B cell (primary cell): ENCODE measurements around the gene TIGD7. TPM values are rescaled to one million over a fixed set of nuclear protein-coding genes. Genes with fewer than 3 reads are reported as not detected.

Experiments
- ATAC-seq: fragments of 200-7000 bp; cut with Tn5 transposase; one replicate; pipeline ENCODE4 v1.10.0; 2021; ENCODE audit warnings: low read depth, mild to moderate bottlenecking, moderate number of reproducible peaks, moderate library complexity
- CTCF ChIA-PET: fragments of 350-600 bp; sonication (Branson Sonifier 250); formaldehyde crosslinking; loops from one replicate; lab custom pipeline; 2021; ENCODE audit warnings: antibody characterized with exemption, inconsistent platforms; lab: Charles Lee
- POLR2A ChIA-PET: fragments of 350-600 bp; sonication (Branson Sonifier 250); formaldehyde crosslinking; loops from one replicate; lab custom pipeline; 2021; ENCODE audit warnings: antibody characterized with exemption; lab: Charles Lee
- DNase-seq: peaks from one replicate; pipeline ENCODE4 v3.0.0; 2013
- H2AFZ ChIP-seq: 2 replicates; pipeline ENCODE4 v1.6.1; 2012; ENCODE audit warnings: mild to moderate bottlenecking, low read depth, low read length; ENCODE audit not compliant: insufficient read depth, poor library complexity, severe bottlenecking
- H3K27ac ChIP-seq, 2 donors: 1 replicate in 1 of 2; 2 replicates in 1 of 2; pipeline ENCODE4 v1.5.1; 2012 to 2013; ENCODE audit warnings: low read length in 2 of 2, mild to moderate bottlenecking in 2 of 2, moderate library complexity in 1 of 2
- H3K27me3 ChIP-seq, 4 experiments: fragments of 200-600 bp in 1 of 4; sonication (generic) in 1 of 4; replicated peaks in 1 of 4; 1 replicate in 2 of 4; 2 replicates in 2 of 4; pipeline versions ENCODE4 v1.6.1 to v1.7.0; 2013 to 2016; ENCODE audit warnings: low read length in 3 of 4, mild to moderate bottlenecking in 2 of 4, mixed read lengths in 1 of 4, moderate library complexity in 1 of 4; ENCODE audit not compliant: insufficient read depth in 4 of 4, control insufficient read depth in 3 of 4; ENCODE audit errors: control extremely low read depth in 1 of 4
- H3K36me3 ChIP-seq, 2 experiments: replicated peaks in 1 of 2; 1 replicate in 1 of 2; 2 replicates in 1 of 2; pipeline versions ENCODE4 v1.6.1 to v1.7.1; 2013; ENCODE audit warnings: low read length in 1 of 2; ENCODE audit not compliant: insufficient read depth in 2 of 2, control insufficient read depth in 1 of 2; ENCODE audit errors: control extremely low read depth in 1 of 2, extremely low read depth in 1 of 2
- H3K4me1 ChIP-seq, 2 donors: fragments of 200-600 bp in 1 of 2; sonication (generic) in 1 of 2; 1 replicate in 1 of 2; 2 replicates in 1 of 2; pipeline versions ENCODE4 v1.5.1 to v1.6.1; 2013 to 2017; ENCODE audit warnings: low read length in 2 of 2; ENCODE audit not compliant: control insufficient read depth in 2 of 2, insufficient read depth in 2 of 2
- H3K4me2 ChIP-seq: replicated peaks from 2 replicates; pipeline ENCODE3; 2012; ENCODE audit warnings: mild to moderate bottlenecking, low read depth, low read length; ENCODE audit not compliant: poor library complexity, severe bottlenecking
- H3K4me3 ChIP-seq, 5 experiments: fragments of 200-600 bp in 1 of 5; sonication (generic) in 1 of 5; 1 replicate in 3 of 5; 2 replicates in 2 of 5; pipeline versions ENCODE4 v1.5.1 to v1.7.0; 2011 to 2016; ENCODE audit warnings: low read length in 4 of 5, mild to moderate bottlenecking in 4 of 5, low read depth in 2 of 5, control low read depth in 1 of 5, moderate library complexity in 1 of 5; ENCODE audit not compliant: insufficient read depth in 1 of 5; ENCODE audit errors: control extremely low read depth in 1 of 5, extremely low read depth in 1 of 5
- H3K79me2 ChIP-seq: fragments of 200-600 bp; sonication (generic); one replicate; pipeline ENCODE4 v1.6.0; 2016; ENCODE audit warnings: low read length; ENCODE audit not compliant: control insufficient read depth, insufficient read depth
- H3K9ac ChIP-seq: fragments of 200-600 bp; sonication (generic); 2 replicates; pipeline ENCODE4 v1.6.1; 2017; ENCODE audit warnings: mild to moderate bottlenecking, low read length, moderate library complexity
- H3K9me3 ChIP-seq, 3 donors: one replicate each; pipeline versions ENCODE4 v1.6.1 to v1.7.1; 2013; ENCODE audit warnings: low read length in 2 of 3; ENCODE audit not compliant: control insufficient read depth in 2 of 3, insufficient read depth in 1 of 3; ENCODE audit errors: control extremely low read depth in 1 of 3
- H4K20me1 ChIP-seq: 2 replicates; pipeline ENCODE4 v1.6.0; 2012; ENCODE audit warnings: mild to moderate bottlenecking, low read length; ENCODE audit not compliant: insufficient read depth, control insufficient read depth, poor library complexity, severe bottlenecking
- H3K27ac Mint-ChIP-seq: one replicate; pipeline ENCODE4 v1.8.0; 2021; ENCODE audit warnings: mixed read lengths
- H3K27me3 Mint-ChIP-seq: one replicate; pipeline ENCODE4 v1.8.0; 2021; ENCODE audit warnings: mixed read lengths
- H3K4me1 Mint-ChIP-seq: one replicate; pipeline ENCODE4 v1.8.0; 2021; ENCODE audit warnings: mixed read lengths
- H3K4me3 Mint-ChIP-seq: one replicate; pipeline ENCODE4 v1.8.0; 2021; ENCODE audit warnings: mixed read lengths
- H3K9me3 Mint-ChIP-seq: one replicate; pipeline ENCODE4 v1.8.0; 2022; ENCODE audit warnings: mixed read lengths; ENCODE audit not compliant: insufficient read depth
- EZH2 ChIP-seq: IDR thresholded peaks from 2 replicates; pipeline ENCODE4 v1.6.1; 2012; ENCODE audit warnings: borderline replicate concordance, low read depth, mild to moderate bottlenecking, moderate library complexity, low read length; ENCODE audit not compliant: insufficient read depth, poor library complexity, severe bottlenecking
- WGBS: methylation state at CpG from one replicate; pipeline ENCODE4 v1.1.5; 2013; ENCODE audit warnings: missing lambda C conversion rate; ENCODE audit not compliant: insufficient coverage; 5-methylcytosine and 5-hydroxymethylcytosine counted together
- intact Hi-C: fragments of 100-400 bp; cut with micrococcal nuclease; formaldehyde crosslinking; loops from one replicate; pipeline ENCODE4 v1.10.0; 2022
- polyA plus RNA-seq: library from polyadenylated mRNA; depleted of rRNA; stranded (reverse); fragments of >200 nt; gene quantifications from 2 replicates; pipeline ENCODE4 v1.2.3, GENCODE V29; 2012
- total RNA-seq, 2 donors: library from RNA; stranded (reverse); fragments of 120-200 nt in 1 of 2; gene quantifications; 1 replicate in 1 of 2; 2 replicates in 1 of 2; pipeline versions ENCODE4 v1.2.3 to v1.2.4, GENCODE V29; 2013 to 2022
- TF ChIP-seq, protein P1 (sequence below): fragments of 200-600 bp; IDR thresholded peaks from one replicate; pipeline ENCODE4 v1.8.0; 2022; ENCODE audit warnings: antibody characterized with exemption, mild to moderate bottlenecking

TIGD7 gene
- total and polyA plus RNA-seq, 2 donors (not counting 1 experiment from before 2014, with no cell fraction given), result 3.1 to 15.7 TPM

DNA sequence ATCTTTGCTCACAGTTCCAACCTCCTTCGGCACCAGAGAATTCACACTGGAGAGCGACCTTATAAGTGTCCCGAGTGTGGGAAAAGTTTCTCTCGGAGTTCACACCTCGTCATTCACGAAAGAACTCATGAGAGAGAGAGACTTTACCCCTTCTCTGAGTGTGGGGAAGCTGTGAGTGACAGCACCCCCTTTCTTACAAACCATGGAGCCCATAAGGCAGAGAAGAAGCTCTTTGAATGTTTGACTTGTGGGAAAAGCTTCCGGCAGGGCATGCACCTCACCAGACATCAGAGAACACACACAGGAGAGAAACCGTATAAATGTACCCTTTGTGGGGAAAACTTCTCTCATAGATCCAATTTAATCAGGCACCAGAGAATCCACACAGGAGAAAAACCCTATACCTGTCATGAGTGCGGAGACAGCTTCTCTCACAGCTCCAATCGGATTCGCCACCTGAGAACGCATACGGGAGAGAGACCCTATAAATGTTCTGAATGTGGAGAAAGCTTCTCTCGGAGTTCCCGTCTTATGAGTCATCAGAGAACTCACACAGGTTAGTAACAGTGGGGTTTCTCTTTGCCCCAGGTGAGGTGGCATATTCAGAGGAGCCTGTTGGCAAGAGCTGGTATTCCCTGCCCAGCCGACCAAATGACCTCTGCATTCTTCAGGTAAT lies 15.1 kb downstream of the TIGD7 start:
- intact Hi-C loops, result loop anchor here (10.0 kb wide), 1 partner anchor 265 kb away; the partner anchor contains the start of genes HCFC1R1, THOC6 and TNFRSF12A
- H3K27me3 ChIP-seq, result no peaks in the 10 kb centered on the region

DNA sequence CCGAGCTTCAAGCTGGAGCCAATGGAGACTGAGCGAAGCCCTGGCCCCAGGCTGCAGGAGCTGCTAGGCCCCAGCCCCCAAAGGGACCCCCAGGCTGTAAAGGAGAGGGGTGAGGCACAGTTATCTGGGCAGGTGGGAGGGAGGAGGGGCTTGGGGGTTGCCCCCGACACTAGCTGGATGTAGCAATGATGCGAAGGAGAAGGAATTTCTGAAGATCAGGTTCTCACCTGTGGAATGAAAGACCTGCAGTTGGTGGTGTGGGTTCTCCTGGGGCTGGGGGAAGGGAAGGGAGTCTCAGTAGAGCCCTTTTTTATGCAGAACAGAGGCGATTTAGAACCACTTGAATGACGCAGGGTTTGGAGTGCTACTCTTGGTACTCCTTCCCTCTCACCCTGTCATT lies 20.1 kb downstream of the TIGD7 start:
- ChIA-PET CTCF (interaction anchor here (1.1 kb wide), 1 partner anchor 18 kb away, joined by 4 read pairs; no protein-coding TSS in a partner anchor), POLR2A (interaction anchor here (1.4 kb wide), 1 partner anchor 20 kb away, joined by 5 read pairs; no protein-coding TSS in a partner anchor)
- Mint-ChIP-seq H3K4me1 (peaks cover 37% of the 10 kb centered on the region), H3K4me3 (peak overlapping the region; percentile 97), H3K27ac (no peak overlapping the region), H3K27me3 (no peaks in the 10 kb centered on the region), H3K9me3 (no peaks in the 10 kb centered on the region)
- Histone ChIP-seq H3K9ac (no peak overlapping the region), H3K4me2 (peak overlapping the region; percentile 98), H3K4me1 (peaks cover 22 to 30% of the 10 kb centered on the region in 2 donors), H2AFZ (no peak overlapping the region), H3K4me3 (no peak overlapping the region), H4K20me1 (peaks cover 38% of the 10 kb centered on the region), H3K79me2 (peaks cover 62% of the 10 kb centered on the region), H3K36me3 (peaks cover 11 to 38% of the 10 kb centered on the region in 2 experiments), H3K27ac (no peak overlapping the region), H3K9me3 (peaks cover 2 to 27% (median 17%) of the 10 kb centered on the region in 3 donors), H3K27me3 (no peaks in the 10 kb centered on the region)
- WGBS, result 94% methylated on average over 4 of the region's 6 CpGs
- intact Hi-C loops, result loop anchor here (10.0 kb wide), 1 partner anchor 260 kb away; the partner anchor contains the start of genes HCFC1R1, THOC6 and TNFRSF12A
- ATAC-seq, result no peak
- TF ChIP-seq, protein P1, sequence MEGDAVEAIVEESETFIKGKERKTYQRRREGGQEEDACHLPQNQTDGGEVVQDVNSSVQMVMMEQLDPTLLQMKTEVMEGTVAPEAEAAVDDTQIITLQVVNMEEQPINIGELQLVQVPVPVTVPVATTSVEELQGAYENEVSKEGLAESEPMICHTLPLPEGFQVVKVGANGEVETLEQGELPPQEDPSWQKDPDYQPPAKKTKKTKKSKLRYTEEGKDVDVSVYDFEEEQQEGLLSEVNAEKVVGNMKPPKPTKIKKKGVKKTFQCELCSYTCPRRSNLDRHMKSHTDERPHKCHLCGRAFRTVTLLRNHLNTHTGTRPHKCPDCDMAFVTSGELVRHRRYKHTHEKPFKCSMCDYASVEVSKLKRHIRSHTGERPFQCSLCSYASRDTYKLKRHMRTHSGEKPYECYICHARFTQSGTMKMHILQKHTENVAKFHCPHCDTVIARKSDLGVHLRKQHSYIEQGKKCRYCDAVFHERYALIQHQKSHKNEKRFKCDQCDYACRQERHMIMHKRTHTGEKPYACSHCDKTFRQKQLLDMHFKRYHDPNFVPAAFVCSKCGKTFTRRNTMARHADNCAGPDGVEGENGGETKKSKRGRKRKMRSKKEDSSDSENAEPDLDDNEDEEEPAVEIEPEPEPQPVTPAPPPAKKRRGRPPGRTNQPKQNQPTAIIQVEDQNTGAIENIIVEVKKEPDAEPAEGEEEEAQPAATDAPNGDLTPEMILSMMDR, result no peak
- TF ChIP-seq EZH2, result no peak
- DNase-seq, result no peak

More for the DNA sequence above, 15.1 kb downstream of the TIGD7 start:
- Mint-ChIP-seq H3K4me3 (no peak overlapping the region), H3K27me3 (no peaks in the 10 kb centered on the region), H3K9me3 (peaks cover 10% of the 10 kb centered on the region), H3K27ac (no peak overlapping the region), H3K4me1 (peaks cover 21% of the 10 kb centered on the region)
- TF ChIP-seq, protein P1, result no peak
- TF ChIP-seq EZH2, result no peak
- Histone ChIP-seq H3K4me1 (peaks cover 3 to 7% of the 10 kb centered on the region in 2 donors), H3K27ac (no peak overlapping the region), H3K9ac (no peak overlapping the region), H3K79me2 (peaks cover 57% of the 10 kb centered on the region), H3K9me3 (peaks cover 5 to 50% (median 49%) of the 10 kb centered on the region in 3 donors), H3K4me3 (no peak overlapping the region), H2AFZ (no peak overlapping the region), H3K4me2 (no peak overlapping the region), H3K36me3 (peaks cover 21 to 58% of the 10 kb centered on the region in 2 experiments), H4K20me1 (peaks cover 36% of the 10 kb centered on the region)
- ChIA-PET POLR2A (no interaction called here), CTCF (no interaction called here)
- ATAC-seq, result no peak
- 97% methylated on average over 7 of the region's 16 CpGs for WGBS
- no peak for DNase-seq
